ENCODE results near the gene BARHL2.

DNA sequence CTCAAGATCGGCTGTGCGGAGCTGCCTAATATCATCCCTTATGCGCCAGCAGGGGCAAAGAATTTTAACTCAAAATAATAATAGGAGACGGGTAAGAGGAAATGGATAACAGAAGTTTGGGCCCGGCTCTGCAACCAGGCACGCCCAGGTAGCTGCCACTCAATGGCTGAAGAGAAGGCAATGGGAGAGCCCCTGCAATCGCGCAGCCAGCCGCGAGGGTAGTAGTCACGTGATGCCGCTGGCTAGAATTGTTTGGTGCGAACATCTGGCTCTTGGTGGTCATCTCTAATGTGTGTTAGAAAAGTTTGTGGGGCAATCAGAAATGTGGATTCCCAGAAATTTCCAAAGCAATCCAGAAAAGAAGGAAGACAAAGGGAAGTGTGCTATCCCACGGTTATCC is 12.3 kb downstream of the BARHL2 start:
- TF ChIP-seq, protein P1, sequence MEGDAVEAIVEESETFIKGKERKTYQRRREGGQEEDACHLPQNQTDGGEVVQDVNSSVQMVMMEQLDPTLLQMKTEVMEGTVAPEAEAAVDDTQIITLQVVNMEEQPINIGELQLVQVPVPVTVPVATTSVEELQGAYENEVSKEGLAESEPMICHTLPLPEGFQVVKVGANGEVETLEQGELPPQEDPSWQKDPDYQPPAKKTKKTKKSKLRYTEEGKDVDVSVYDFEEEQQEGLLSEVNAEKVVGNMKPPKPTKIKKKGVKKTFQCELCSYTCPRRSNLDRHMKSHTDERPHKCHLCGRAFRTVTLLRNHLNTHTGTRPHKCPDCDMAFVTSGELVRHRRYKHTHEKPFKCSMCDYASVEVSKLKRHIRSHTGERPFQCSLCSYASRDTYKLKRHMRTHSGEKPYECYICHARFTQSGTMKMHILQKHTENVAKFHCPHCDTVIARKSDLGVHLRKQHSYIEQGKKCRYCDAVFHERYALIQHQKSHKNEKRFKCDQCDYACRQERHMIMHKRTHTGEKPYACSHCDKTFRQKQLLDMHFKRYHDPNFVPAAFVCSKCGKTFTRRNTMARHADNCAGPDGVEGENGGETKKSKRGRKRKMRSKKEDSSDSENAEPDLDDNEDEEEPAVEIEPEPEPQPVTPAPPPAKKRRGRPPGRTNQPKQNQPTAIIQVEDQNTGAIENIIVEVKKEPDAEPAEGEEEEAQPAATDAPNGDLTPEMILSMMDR (IDR thresholded peaks at IDR 0.05; ENCODE audit: low read length): no peak
- no peak for TF ChIP-seq EZH2 (optimal IDR thresholded peaks at IDR 0.05; ENCODE audit: low read depth, low read length)
